Measurements from ENCODE around the gene HMGB2.

The HMGB2 gene

DNA sequence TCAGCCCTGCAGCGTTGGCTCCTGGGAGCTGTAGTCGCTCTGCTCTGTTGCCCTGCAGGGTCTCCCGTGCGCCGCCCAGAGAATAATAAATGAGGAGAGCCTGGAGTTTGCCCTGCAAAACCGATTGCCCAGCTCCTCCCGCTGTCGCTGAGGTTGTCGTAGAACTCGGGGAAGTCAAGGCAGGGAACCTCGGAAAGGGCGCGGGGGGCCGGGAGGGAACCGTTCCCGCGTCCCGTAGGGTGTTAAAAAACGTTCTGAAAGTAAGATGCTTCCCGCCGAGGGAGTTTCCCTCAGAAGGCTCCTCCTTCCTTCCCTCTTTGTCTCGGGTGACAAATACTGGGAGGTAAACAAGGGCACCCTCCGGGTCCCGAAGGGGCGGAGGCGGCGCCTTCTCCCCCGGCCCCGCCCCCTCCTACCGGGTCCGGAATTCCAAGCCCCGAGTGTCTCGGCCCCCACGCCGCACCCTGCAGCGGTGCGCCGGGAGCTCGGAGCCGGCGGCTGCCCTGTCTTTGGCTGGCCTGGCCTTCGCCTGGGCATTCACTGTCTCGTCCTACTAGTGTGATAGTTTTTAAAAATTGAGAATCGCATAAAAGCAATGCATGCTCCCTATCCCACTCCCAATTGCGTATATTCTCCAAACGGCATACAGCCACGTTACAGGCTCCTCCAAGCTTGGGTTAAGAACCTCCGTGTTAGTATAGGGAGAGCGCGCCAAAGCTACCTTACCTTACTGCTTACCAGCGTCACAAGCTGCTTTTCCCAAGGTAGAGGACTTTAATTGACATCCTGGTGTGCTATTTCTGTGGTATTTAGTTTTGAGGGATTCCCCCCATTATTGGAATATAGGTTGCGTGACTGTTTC is 964 bp upstream of the HMGB2 start:
- peak; percentile 93 for DNase-seq (ENCODE audit: low spot score)

DNA sequence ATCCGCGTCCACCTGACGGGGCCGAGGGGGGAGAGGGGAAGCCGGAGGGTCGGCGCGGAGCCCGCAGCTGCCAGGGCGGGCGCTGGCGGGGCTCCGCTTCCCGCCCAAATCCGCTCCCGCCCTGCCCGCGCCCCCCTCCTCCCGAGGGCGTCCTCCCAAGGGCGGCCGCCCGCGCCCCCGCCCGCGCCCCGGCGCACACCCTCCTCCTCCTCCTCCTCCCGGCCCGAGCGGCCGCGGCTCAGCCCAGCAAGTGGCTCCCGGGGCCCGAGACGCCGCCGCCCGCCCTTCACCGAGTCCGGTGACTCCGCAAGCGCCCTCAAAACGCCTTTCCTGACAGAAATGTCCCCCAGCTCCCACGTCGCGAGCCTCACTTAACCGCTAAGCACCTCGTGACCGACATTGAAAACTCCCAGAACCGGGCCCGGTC is 487 bp downstream of the HMGB2 start:
- DNase-seq (ENCODE audit: low spot score) = peak; percentile 28

DNA sequence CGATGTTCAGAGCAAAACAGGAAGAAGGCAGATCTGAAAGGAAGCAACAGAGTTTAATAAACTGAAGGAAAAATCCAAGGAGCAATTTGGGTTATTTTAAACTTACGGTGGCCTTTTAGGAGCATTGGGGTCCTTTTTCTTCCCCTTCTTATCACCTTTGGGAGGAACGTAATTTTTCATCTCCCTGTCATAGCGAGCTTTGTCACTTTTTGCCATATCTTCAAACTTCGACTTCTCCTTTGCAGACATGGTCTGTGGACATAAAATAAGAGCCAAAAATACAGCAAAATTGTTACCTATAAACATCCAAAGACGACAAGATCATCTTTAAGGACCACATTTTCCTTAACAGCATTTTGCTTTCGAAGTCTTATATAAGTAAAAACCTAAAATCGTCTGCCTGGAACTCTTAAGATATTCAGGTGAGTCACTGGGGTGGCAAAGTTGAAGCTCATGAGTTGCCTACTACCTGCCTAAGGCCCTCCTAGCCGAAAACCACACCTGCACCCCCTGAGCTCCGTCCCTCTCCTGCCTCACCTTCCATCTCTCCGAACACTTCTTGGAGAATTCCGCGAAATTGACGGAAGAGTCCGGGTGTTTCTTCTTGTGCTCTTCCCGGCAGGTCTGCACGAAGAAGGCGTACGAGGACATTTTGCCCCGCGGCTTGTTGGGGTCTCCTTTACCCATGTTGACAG is 1.0 kb downstream of the HMGB2 start:
- no peak for DNase-seq (ENCODE audit: low spot score)

DNA sequence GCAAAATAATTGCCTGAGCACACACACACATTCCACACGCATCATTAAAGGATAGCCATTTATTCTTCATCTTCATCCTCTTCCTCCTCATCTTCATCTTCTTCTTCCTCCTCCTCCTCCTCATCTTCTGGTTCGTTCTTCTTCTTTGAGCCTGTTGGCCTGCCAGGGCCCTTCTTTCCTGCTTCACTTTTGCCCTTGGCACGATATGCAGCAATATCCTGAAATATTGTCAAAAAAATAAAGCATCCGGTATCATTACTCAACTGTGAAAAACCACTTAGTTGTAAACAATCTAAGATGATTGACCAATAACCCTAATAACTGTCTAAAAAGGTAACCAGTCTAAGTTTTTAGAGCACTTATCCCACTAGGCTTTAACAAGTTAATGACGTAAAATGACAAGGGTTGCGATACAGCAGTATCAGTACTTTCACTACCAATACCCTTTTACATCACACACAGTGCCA is 2.1 kb downstream of the HMGB2 start:
- DNase-seq (ENCODE audit: low spot score) = no peak

DNA sequence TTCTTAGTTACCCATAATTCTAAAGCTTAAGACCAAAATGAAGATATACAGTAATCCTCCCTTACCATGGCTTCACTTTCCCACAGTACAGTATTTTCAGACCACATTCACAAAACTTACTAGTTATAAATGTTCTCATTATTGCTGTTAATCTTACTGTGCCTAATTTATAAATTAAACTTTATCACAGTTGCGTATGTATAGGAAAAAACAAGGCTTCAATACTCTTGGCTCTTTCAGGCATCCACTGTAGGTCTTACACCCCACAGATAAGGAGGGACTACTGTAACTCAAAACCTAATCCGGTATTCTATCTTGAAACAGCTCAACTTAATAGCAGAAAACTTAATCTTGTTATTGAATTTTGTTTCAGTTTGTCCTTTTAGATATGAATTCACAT is 3.6 kb downstream of the HMGB2 start:
- DNase-seq (ENCODE audit: low spot score) = no peak

DNA sequence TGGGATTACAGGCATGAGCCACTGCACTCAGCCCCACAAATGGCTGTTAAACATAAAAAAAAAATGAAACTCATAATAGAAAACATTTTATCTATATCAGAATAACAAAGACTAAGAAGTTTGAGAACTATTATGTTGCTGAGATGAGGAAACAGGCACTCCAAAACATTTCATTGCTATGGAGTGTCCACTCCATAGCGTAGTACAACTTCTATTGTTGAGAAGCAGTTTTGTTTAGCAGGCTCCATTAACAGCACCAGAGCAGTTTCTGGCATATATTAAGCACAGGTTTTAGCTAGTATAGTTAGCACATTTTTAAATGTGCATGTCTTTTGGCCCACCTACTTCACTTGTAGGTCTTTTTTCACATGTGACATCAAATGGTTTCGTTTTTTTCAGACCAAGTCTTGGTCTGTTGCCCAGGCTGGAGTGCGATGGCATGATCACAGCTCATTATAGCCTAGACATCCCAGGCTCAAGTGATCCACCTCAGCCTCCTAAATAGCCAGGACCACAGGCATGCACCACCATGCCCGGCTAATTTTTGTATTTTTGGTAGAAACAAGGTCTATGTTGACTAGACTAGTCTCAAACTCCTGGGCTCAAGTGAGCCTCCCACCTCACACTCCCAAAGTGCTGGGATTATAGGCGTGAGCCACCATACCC is 5.8 kb downstream of the HMGB2 start:
- DNase-seq (ENCODE audit: low spot score) = no peak

DNA sequence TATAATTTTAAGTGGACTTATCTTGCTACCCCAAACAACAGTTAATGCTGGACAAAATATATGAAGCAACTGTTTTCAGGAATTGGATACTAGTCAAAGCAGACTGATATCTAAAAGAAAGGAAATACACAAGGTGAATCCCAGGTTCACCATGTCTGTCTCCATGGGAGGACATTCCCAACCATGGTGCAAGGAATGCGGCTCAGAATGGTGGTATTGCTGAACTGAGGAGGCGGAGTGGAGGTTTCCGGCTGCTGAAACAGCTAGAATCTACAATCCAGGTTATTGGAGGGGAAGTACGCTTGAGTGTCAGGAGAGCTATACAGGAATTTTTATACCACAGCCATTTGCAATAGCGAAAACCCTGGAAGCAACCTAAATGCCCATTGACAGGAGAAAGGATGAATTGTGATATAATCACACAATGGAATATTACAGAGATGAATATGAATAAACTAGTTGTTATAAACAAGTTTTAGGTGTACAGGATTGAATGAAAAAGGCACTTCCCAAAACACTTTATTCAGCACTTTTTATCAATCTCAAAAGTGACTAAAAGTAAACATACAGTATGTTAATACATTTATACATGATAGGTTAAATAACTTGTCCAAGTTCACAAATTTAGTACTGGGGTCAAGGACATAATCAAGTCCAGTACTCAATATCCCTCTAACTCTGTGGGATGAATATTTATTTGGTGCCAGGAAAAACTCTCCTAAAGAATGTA is 9.0 kb downstream of the HMGB2 start:
- DNase-seq (ENCODE audit: low spot score) = no peak

DNA sequence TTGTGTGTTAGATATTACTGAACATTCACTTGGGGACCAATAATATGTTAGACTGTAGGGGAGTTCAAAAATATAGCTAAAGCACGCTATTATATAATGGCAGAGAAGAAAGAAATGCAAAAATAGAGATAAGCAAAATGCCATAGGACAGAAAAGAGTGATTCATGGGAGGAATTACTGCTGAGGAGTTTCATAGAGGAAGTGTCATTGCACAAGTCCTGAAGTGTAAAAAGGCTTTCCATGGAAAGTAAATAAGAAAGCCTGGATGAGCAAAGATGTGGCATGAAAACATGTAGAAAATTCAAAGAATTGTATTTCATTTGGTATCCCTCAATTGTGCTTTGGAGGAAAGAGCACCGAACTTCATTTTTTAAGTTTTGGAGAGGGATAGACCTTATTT is 14.5 kb downstream of the HMGB2 start:
- DNase-seq (ENCODE audit: low spot score) = no peak

DNA sequence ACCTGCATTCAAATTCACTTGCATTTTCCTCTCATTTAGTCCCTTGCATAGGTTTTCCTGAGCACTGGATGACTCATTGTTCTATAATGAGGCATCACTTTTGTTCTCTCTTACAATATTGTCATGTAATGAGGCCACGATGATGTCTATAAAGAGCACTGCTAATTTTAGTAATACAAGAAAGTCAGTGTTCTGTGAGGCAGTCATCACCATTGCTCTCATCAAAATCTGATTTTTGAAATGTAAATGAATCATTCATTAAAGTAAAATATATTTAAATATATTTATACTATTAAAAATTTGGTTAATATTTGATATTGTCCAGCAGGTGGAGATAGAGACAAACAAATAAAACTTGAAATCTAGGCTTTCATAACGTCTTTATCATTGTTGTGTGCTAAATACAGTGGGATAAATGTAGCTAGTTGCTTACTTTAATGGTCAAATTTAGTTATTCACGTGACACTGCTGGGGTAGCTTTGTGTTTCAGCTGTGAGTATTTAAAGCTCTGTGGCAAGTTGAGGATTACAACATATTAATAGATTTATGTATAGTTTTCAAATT is 15.4 kb downstream of the HMGB2 start:
- DNase-seq (ENCODE audit: low spot score) = no peak

DNA sequence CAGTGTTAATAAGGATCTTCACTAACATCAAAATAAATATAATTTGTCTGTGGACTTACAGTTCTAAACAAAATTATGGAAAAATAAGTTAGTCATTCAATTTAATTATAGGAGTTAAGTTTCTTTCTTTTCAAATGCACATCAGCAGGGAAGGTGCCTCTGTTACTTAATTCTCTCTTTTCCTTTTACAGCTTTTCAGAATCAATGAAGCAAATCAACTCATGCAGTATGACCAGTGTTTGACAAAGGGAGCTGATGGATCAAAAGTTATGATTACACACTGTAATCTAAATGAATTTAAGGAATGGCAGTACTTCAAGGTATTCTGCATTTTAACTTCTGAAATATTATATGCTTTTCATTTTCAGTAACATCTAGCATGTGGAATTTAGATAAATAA is 15.9 kb downstream of the HMGB2 start:
- no peak for DNase-seq (ENCODE audit: low spot score)

DNA sequence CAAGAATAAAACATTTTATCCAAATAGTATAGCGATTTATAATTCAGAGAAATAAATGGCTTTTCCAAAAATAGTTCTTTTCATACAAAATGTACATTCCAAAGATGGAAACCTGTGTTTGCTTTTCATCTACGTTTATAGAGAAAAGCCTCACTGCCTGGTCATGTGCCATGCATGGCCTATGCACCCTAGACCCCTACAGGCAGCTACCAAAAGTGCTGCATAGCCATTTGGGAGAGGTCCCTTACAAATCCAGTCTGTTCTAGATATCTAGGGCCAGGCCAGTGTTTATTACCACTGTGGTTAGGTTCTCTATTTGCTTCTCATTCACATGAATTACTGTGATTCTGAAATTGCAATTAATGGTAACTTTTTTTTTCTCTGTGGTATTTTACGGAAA is 17.2 kb downstream of the HMGB2 start:
- no peak for DNase-seq (ENCODE audit: low spot score)

DNA sequence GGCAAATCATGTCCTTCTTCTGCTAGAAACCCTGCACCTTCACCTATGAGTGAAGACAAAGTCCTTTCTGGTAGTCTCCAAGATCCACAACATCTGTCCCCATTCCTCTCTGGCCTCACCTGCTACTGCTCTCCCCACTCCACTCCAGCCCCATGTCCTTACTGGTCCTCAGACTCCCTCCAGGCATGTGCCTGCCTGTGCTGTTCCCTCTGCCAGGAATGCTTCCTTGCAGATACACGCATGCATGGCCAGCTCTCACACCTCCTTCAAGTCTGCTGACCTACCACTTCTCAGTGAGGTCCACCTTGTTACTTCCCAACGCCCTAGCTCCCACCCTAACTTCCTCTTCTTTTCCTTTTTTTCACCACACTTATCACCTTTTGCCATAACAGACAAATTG is 18.1 kb downstream of the HMGB2 start:
- DNase-seq (ENCODE audit: low spot score) = no peak

DNA sequence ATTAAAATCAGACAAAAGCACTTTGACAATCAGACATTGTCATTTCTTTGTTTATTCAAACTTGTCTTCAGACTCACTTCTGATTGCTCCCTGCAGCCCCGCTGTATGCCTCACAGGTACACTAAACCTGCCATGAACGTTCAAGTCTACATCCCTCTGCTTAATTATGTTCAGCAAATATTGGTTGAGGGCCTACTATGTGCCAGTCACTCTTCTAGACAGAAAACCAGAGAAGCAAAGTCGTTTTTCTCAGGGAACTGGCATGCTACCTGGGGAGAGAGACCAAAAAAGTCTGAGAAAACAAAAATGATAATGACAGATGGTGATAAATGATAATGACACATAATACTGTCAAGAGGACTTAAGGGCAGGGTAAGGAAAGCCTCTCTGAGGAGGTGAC is 19.4 kb downstream of the HMGB2 start:
- DNase-seq (ENCODE audit: low spot score) = no peak

DNA sequence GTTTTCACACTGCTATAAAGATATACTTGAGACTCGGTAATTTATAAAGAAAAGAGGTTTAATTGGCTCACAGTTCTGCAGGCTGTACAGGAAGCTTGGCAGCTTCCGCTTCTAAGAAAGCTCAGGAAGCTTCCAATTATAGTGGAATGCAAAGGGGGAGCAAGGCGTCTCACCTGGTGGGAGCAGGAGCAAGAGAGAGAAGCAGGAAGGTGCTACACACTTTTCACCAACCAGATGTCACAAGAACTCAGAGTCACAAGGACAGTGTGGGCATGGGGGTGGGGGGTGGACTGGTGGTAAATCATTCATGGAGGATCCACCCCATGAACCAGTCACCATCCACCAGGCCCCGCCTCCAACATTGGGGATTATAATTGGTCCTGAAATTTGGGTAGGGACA is 22.8 kb downstream of the HMGB2 start:
- DNase-seq (ENCODE audit: low spot score) = no peak

DNA sequence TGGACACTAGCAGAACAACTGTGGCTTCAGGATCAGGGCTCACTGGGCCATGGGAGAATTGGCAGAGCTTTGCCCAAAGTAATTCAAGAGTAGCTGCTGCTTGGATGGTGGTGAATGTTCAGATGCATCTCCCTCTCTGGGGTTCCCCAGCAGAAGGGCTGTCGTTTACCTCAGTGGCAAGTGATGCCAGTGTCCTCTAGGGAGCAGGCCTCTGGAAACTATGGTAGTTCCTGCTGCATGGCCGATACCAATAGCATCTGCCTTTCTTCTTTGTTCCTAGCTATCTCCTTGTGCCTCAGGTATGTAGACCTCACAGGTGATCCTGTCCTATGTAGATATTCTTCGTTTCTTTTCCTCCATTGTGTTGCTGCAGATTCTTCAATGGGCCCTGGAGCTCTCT is 26.4 kb downstream of the HMGB2 start:
- DNase-seq (ENCODE audit: low spot score) = no peak

DNA sequence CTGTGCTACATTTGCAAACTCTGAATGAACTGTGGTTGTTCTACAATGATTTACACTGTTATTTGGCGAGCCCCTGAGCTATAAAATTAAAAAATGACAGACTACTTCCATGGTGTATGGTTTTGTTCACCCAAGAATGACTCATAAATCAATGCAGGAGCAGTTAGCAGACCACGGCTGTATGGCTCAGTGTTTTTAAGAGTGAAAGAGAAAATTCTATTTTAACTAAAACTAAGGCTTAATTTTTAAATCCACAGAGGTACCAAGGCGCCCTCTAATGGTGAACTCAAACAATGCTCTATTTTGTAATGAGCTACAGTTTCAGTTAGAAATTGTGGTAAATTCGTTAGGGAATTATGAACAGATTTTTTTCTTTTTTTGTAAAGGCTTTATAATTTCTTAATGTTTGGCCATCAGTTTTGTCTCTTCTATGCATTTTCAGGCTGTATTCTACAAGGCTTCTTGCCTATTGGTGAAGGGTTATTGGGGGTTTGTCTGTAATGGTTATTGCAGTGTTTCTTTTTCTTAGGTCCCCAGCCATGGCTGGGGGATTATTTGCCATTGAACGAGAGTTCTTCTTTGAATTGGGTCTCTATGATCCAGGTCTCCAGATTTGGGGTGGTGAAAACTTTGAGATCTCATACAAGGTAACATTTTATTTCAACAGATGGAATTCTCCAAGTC is 32.5 kb downstream of the HMGB2 start:
- no peak for DNase-seq (ENCODE audit: low spot score)

DNA sequence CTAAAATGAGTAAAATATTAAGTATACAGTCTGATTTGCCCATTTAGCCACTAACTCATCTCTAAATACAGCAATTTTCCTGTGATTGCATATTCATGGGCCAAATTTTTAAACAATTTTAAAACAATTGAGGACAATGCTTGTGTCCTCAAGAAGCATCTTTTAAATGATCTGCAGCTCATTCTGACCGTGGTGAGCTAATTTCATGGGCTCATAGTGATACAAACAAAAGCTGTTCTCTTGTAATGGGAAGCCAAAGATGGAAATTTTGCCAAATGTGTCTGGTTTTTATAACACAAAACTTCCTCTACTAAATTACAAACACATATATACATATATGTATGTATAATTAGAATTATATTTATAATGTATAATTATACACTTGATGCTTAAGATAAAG is 39.7 kb downstream of the HMGB2 start:
- no peak for DNase-seq (ENCODE audit: low spot score)

DNA sequence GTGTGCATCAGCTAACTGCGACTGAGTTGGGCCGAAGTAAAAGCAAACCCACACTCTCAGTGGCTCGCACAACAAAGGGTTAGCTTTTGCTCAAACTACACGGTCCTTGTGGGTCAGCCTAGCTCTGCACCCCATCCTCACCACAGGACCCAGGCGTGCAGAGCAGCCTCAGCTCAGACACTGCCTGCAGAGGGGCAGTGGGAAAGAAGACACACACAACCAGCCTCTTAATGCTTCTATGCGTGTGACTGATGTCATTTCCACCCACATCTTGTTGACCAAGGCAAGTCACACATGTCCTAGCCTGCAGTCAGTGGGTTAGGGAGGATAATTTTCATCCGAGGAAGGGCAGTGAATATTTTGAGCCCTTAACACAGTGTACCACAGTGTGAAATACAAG is 40.5 kb downstream of the HMGB2 start:
- DNase-seq (ENCODE audit: low spot score) = no peak

DNA sequence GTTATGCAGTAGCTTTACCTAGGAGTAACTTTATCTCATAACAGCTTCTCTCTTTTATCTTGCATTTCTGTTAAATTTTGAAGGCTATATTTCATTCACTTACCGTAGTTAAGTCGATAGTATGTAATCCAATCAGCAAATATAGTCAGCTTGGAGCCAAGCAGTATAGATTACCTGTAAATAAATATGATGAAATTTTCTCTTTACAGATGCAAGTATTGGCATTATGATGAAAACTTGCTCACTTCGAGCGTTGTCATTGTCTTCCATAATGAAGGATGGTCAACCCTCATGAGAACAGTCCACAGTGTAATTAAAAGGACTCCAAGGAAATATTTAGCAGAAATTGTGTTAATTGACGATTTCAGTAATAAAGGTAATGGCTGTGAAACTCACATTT is 42.3 kb downstream of the HMGB2 start:
- no peak for DNase-seq (ENCODE audit: low spot score)

DNA sequence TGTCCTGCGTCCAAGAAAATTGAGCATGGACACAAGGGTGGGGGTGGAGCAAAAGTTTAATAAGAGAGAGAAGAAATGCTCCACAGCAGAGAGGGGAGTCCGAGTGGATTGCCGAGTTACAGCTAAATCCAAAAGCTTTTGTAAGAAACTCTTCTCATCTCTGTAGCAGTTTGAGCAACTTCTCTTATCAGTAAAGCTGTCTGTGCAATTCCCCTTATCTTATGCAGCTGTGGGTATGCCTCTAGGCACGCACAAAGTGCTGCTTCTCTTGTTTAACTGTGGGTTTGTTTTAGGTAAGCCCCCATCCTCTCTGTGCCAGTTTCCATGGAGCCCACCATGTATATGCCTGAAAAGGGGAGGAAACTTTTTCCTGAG is 44.8 kb downstream of the HMGB2 start:
- no peak for DNase-seq (ENCODE audit: low spot score)
